Activated naive CD8-positive, alpha-beta T cell treated with anti-CD3 and anti-CD28 coated beads, Interleukin-2, amount 10 ng/mL, durations not matched to agents 7 days and 5 days (primary cell): ENCODE results near the gene MRGPRG. TPM values are rescaled to one million over a fixed set of nuclear protein-coding genes. Genes with fewer than 3 reads are reported as not detected.

Experiments
- ATAC-seq: fragments of 150-1000 bp; cut with Tn5 transposase; one replicate; pipeline ENCODE4 v1.10.0; 2021; ENCODE audit warnings: low read depth, moderate library complexity
- POLR2A ChIA-PET: fragments of 350-600 bp; sonication (Branson Sonifier 250); formaldehyde crosslinking; loops from one replicate; lab custom pipeline; 2021; ENCODE audit warnings: antibody characterized with exemption; lab: Charles Lee
- DNase-seq: peaks from one replicate; pipeline ENCODE4 v3.0.0; 2021
- H3K27ac Mint-ChIP-seq: one replicate; pipeline ENCODE4 v1.8.0; 2022; ENCODE audit warnings: mild to moderate bottlenecking, mixed read lengths
- H3K27me3 Mint-ChIP-seq: one replicate; pipeline ENCODE4 v1.8.0; 2022; ENCODE audit warnings: mild to moderate bottlenecking, moderate library complexity, mixed read lengths
- H3K36me3 Mint-ChIP-seq: one replicate; pipeline ENCODE4 v1.8.0; 2021; ENCODE audit warnings: mild to moderate bottlenecking, mixed read lengths
- H3K4me1 Mint-ChIP-seq: one replicate; pipeline ENCODE4 v1.8.0; 2021; ENCODE audit warnings: mixed read lengths
- H3K4me3 Mint-ChIP-seq: one replicate; pipeline ENCODE4 v1.8.0; 2022; ENCODE audit warnings: mild to moderate bottlenecking, moderate library complexity, mixed read lengths
- H3K9me3 Mint-ChIP-seq: one replicate; pipeline ENCODE4 v1.8.0; 2021; ENCODE audit warnings: mixed read lengths
- total RNA-seq, 2 experiments: library from RNA; stranded (reverse); gene quantifications; one replicate each; pipeline ENCODE4 v1.2.3, GENCODE V29; 2021

MRGPRG gene
- total RNA-seq, 2 experiments from 2014 or later = not detected

- peak; percentile 19 for DNase-seq
- H3K9me3 Mint-ChIP-seq = peaks cover 6% of the 10 kb centered on the region
- peaks cover 16% of the 10 kb centered on the region for H3K27me3 Mint-ChIP-seq
- no peak overlapping the region for H3K27ac Mint-ChIP-seq
- no peak overlapping the region for H3K4me3 Mint-ChIP-seq
- POLR2A ChIA-PET = interaction anchor here (0.6 kb wide), 1 partner anchor 394 kb away, joined by 3 read pairs; no protein-coding TSS in a partner anchor
- H3K36me3 Mint-ChIP-seq = peaks cover 2% of the 10 kb centered on the region
- peaks cover under 1% of the 10 kb centered on the region for H3K4me1 Mint-ChIP-seq
- no peak for ATAC-seq
Observed at GRCh38 chr11:3207526-3208189, 11.0 kb downstream of the MRGPRG start.

GRCh38 chr11:3206922-3207204, 11.8 kb downstream of the MRGPRG start:
- DNase-seq (no peak), ATAC-seq (no peak)
- H3K4me1 Mint-ChIP-seq = peaks cover 2% of the 10 kb centered on the region
- H3K36me3 Mint-ChIP-seq = peaks cover 2% of the 10 kb centered on the region
- H3K9me3 Mint-ChIP-seq = peaks cover 6% of the 10 kb centered on the region
- POLR2A ChIA-PET = no interaction called here
- no peak overlapping the region for H3K4me3 Mint-ChIP-seq
- peaks cover 16% of the 10 kb centered on the region for H3K27me3 Mint-ChIP-seq
- H3K27ac Mint-ChIP-seq = no peak overlapping the region

DNA sequence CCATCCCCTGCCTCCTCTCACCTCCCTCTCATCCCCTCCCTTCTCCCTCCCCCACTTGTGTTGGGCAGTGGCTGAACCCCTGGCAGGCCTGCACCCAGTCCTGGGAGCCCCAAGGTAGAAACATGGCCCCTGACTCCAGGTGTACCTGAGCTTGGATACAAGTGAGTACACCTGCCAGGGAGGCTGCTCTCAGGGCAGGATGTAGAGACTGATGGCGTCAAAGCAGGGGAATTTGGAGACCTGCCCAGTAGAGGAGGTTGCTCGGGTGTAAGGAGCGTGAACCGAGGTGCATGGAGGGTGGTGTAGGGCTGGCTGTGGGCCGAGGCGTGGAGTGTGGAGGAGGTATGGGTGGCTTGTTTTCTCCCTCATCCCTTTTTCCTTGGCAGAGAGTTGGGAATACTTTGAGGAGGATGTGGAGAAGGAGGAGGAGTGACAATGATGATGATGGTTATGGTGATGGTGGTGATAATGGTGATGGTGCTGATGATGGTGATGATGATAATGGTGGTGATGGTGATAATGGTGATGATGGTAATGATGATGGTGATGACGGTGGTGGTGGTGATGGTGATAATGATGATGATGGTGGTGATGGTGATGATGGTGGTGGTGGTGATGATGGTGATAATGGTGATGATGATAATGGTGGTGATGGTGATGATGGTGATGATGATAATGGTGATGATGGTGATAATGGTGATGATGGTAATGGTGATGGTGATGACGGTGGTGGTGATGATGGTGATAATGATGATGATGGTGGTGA, 12.3 kb downstream of the MRGPRG start:
- Mint-ChIP-seq H3K27ac (no peak overlapping the region), H3K9me3 (peaks cover under 1% of the 10 kb centered on the region), H3K27me3 (peaks cover 11% of the 10 kb centered on the region), H3K4me3 (no peak overlapping the region), H3K36me3 (no peaks in the 10 kb centered on the region), H3K4me1 (peaks cover 2% of the 10 kb centered on the region)
- POLR2A ChIA-PET = no interaction called here
- no peak for ATAC-seq
- DNase-seq = no peak

- Mint-ChIP-seq H3K27ac (no peak overlapping the region), H3K27me3 (peaks cover 11% of the 10 kb centered on the region), H3K9me3 (no peaks in the 10 kb centered on the region), H3K4me3 (no peak overlapping the region), H3K4me1 (peaks cover 2% of the 10 kb centered on the region), H3K36me3 (no peaks in the 10 kb centered on the region)
- ATAC-seq (no peak), DNase-seq (peak; percentile 20)
- POLR2A ChIA-PET = no interaction called here
Observed at GRCh38 chr11:3205261-3206155, 13.1 kb downstream of the MRGPRG start.

DNA sequence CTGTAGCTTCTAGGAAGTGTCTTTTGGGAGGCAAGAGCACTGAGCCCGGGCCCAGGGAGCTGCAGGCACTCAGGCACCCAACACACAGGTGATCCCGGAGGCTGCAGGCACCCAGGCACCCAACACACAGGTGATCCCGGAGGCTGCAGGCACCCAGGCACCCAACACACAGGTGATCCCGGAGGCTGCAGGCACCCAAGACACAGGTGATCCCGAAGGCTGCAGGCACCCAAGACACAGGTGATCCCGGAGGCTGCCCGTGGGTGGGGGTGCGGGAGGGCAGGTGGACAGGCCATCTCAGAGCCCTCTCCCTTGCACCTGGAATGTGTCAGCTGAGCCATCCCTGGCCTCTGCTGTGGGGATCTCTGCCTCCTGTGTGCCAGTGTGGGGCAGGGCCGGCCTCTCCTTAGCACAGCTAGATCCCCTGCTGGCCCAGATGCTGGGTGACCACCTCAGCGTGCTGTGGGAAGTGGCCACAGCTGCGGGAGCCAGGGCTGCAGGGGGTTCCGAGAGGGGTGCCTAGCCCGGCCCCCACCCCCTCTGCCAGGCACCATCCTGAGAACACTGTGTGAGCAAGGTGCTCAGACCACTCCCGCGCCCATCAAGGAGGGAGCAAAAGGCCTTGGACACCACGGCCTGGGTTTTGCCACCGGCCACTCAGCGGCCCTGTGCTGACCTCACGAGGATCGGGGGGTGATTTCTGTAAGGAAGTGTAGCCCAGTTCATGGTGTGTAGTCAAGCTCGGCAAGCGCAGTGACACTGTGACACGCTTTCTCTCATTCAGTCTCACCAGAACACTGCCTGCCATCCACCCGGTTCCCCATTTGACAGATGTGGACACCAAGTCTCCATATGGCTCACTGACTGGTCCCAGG, 14.2 kb downstream of the MRGPRG start:
- H3K27me3 Mint-ChIP-seq = peaks cover 7% of the 10 kb centered on the region
- H3K27ac Mint-ChIP-seq = no peak overlapping the region
- no peak overlapping the region for H3K4me3 Mint-ChIP-seq
- H3K4me1 Mint-ChIP-seq = peaks cover 2% of the 10 kb centered on the region
- DNase-seq (peak; percentile 29), ATAC-seq (no peak)
- H3K36me3 Mint-ChIP-seq = no peaks in the 10 kb centered on the region
- POLR2A ChIA-PET = no interaction called here
- no peaks in the 10 kb centered on the region for H3K9me3 Mint-ChIP-seq

DNA sequence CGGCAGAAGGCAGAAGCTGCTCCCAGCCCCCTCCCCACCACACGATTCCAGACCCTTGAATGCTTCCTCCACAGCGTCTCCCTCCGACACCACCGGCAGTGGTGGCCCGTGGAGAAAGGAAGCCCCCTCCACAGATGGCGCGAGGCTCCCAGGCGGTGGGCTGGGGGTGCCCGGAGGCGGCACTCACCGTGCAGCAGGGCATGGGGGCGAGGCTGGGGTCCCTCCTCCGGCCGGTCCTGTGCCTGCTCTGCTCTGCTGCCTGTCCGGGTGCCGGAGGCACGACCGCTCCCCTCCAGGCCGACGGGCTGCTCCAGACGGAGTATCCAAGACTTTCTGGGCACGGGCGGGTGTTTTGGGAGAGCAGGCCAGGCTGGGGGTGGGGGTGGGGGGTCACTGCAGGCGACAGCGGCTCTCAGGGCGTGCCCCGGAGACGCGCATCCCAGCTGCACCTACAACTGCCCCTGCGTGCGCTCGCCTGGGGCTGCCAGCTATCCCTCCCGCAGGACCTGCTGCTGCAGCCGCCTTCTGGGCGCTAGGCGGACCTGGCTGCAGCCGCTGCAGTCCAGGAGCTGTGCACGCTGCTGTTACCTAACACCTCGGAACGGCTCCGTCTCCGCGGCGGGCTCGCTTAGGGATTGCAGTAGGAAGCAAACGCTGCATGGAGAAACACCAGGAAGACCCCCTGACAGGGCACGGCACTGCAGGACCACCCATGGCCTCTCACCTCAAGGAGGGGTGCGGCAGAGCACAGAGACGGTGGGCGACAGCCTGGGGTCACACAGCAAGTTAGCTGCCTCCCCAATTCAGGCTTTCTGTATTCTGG, 15.2 kb downstream of the MRGPRG start:
- ATAC-seq = no peak

DNA sequence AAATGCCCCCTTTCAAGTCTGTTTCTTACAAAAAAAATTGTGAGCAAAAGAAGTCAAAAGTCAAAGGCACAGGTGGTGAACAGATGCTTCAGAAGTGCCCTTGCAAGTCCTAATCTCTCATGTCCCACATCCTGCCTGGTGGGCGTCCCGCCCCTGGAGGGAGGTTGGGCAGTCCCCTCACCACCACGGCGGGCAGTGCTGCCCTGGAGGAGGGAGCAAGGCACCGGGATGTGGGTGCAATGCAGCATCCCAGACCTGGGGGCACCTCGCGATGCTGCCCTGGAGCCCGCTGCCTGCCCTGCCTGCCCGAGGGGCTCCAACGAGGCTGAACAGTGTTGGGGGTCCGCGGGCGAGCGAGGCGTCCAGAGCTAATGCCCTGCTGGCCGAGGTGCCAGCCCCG, 15.9 kb downstream of the MRGPRG start:
- no peaks in the 10 kb centered on the region for H3K9me3 Mint-ChIP-seq
- no peak overlapping the region for H3K4me3 Mint-ChIP-seq
- peaks cover 2% of the 10 kb centered on the region for H3K4me1 Mint-ChIP-seq
- no peak overlapping the region for H3K27ac Mint-ChIP-seq
- no peaks in the 10 kb centered on the region for H3K36me3 Mint-ChIP-seq
- POLR2A ChIA-PET = no interaction called here
- ATAC-seq (no peak), DNase-seq (no peak)
- peaks cover 7% of the 10 kb centered on the region for H3K27me3 Mint-ChIP-seq

More for the DNA sequence above, 15.2 kb downstream of the MRGPRG start:
- POLR2A ChIA-PET = no interaction called here
- no peaks in the 10 kb centered on the region for H3K36me3 Mint-ChIP-seq
- no peak overlapping the region for H3K4me3 Mint-ChIP-seq
- H3K27ac Mint-ChIP-seq = no peak overlapping the region
- H3K4me1 Mint-ChIP-seq = peaks cover 2% of the 10 kb centered on the region
- H3K27me3 Mint-ChIP-seq = peaks cover 7% of the 10 kb centered on the region
- no peak for DNase-seq
- H3K9me3 Mint-ChIP-seq = no peaks in the 10 kb centered on the region

GRCh38 chr11:3202305-3202704, 16.3 kb downstream of the MRGPRG start:
- POLR2A ChIA-PET = no interaction called here
- Mint-ChIP-seq H3K4me1 (peaks cover 2% of the 10 kb centered on the region), H3K36me3 (no peaks in the 10 kb centered on the region), H3K27ac (no peak overlapping the region), H3K4me3 (no peak overlapping the region), H3K9me3 (no peaks in the 10 kb centered on the region), H3K27me3 (peaks cover 7% of the 10 kb centered on the region)
- DNase-seq (no peak), ATAC-seq (no peak)

- no peaks in the 10 kb centered on the region for H3K9me3 Mint-ChIP-seq
- no peak overlapping the region for H3K27ac Mint-ChIP-seq
- ATAC-seq (no peak), DNase-seq (no peak)
- POLR2A ChIA-PET = no interaction called here
- H3K4me3 Mint-ChIP-seq = no peak overlapping the region
- H3K4me1 Mint-ChIP-seq = peaks cover 2% of the 10 kb centered on the region
- H3K36me3 Mint-ChIP-seq = no peaks in the 10 kb centered on the region
- H3K27me3 Mint-ChIP-seq = peaks cover 7% of the 10 kb centered on the region
Observed at GRCh38 chr11:3201677-3202181, 16.9 kb downstream of the MRGPRG start.

DNA sequence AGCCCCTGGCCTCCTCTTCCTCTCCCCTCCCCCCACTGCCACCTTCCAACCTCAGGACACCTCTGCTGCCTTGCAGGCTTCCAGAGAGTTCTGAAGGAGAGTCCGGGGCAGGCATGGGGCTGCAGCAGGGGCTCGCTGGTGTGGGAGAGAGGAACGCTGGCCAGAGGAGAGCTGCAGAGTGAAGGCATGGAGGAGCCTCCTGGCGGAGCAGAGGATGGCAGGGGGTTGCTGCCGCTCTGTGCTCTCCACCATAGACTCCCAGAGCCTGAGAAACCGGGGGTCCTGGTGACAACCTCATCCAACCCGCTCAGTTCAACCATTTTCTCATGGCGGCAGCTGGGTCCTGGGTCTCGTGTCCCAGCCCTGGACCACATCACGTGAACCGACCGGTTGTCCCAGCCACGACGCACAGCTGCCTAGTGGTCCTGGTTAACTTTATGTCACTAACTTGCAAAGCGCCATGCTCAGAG, 17.5 kb downstream of the MRGPRG start:
- Mint-ChIP-seq H3K27me3 (peaks cover 7% of the 10 kb centered on the region), H3K4me3 (no peak overlapping the region), H3K36me3 (no peaks in the 10 kb centered on the region), H3K4me1 (peaks cover 2% of the 10 kb centered on the region), H3K9me3 (no peaks in the 10 kb centered on the region), H3K27ac (no peak overlapping the region)
- POLR2A ChIA-PET = no interaction called here
- no peak for ATAC-seq
- no peak for DNase-seq

DNA sequence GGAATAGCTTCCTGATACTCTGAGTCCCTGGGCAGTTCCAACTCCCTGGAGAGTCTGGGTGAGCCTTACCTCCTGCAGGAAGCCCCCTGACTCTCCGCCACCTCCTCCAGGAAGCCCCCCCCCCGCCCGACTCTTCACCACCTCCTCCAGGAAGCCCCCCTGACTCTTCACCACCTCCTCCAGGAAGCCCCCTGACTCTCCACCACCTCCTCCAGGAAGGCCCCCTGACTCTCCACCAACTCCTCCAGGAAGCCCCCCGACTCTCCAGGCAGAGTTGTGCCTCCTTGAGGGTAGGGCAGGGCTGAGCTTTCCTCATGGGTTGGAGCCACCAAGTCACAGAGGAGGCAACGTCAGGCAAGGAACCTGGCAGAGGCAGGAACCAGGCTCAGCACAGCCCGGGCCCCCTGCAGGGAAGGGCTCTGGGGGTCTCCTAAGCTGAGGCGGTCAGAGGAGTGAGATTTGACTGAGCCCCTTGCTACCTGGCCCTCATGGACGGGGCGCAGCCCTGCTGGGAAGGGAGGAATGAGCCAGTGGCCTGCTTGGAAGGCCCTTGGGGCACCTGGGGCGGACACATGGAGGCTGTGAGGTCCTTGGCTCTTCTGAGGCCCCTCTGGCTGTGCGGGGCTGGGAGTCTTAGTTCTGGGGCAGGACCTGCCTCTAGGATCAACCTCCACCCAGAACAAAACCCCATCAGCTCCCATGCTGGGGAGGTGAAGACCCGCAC, 18.1 kb downstream of the MRGPRG start:
- ATAC-seq (no peak), DNase-seq (no peak)
- no peak overlapping the region for H3K27ac Mint-ChIP-seq
- no peaks in the 10 kb centered on the region for H3K9me3 Mint-ChIP-seq
- H3K27me3 Mint-ChIP-seq = peaks cover 7% of the 10 kb centered on the region
- H3K4me3 Mint-ChIP-seq = no peak overlapping the region
- H3K4me1 Mint-ChIP-seq = peaks cover 2% of the 10 kb centered on the region
- H3K36me3 Mint-ChIP-seq = no peaks in the 10 kb centered on the region
- POLR2A ChIA-PET = no interaction called here
